ENCODE results near the gene ANAPC10.

- TF ChIP-seq CREB5 (CRISPR knock-in tag; IDR thresholded peaks at IDR 0.05; ENCODE audit: low read depth) = no peak
- TF ChIP-seq POU6F1 (CRISPR knock-in tag; IDR thresholded peaks at IDR 0.05; ENCODE audit: borderline replicate concordance, low read depth) = no peak
- TF ChIP-seq OSR1 (CRISPR knock-in tag; IDR thresholded peaks at IDR 0.05) = no peak
- no peak for TF ChIP-seq BACH2 (CRISPR knock-in tag; IDR thresholded peaks at IDR 0.05; ENCODE audit: borderline replicate concordance)
- TF ChIP-seq ZC3H10 (CRISPR knock-in tag; IDR thresholded peaks at IDR 0.05) = no peak
- TF ChIP-seq ESRRG (CRISPR knock-in tag; IDR thresholded peaks at IDR 0.05) = no peak
- TF ChIP-seq ZNF8 (CRISPR knock-in tag; IDR thresholded peaks at IDR 0.05) = no peak
- TF ChIP-seq ZFP30 (CRISPR knock-in tag; IDR thresholded peaks at IDR 0.05) = no peak
- no peak for TF ChIP-seq PATZ1 (CRISPR knock-in tag; IDR thresholded peaks at IDR 0.05; ENCODE audit: borderline replicate concordance)
- TF ChIP-seq TOX (CRISPR knock-in tag; IDR thresholded peaks at IDR 0.05; ENCODE audit: borderline replicate concordance) = no peak
- no peak for TF ChIP-seq GLIS3 (CRISPR knock-in tag; IDR thresholded peaks at IDR 0.05)
Measured at GRCh38 chr4:144985531-144985930, 112.5 kb downstream of the ANAPC10 start.
